Measurements from ENCODE around the gene ZNF628.

Gene ZNF628

DNA sequence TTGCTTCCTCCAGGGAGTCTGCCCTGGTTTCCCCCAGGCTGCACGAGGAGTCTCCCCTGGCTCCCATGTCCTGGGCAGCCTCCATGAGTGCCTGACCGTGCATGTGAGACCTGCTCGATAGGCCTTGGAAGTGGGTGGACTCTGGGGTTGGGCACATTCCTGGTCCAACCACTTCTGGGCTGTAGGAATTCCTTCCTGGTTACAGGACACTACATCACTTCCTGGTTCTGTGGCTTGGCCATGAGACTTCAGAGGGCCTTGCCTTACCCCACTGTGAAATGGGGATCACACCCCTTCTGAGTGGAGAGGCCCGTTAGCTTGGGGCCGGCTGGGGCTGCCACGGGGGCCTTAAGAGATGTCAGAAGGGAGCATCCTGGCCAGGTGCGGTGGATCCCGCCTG, 4.0 kb upstream of the ZNF628 start:
- no peak overlapping the region for H3K4me3 ChIP-seq (replicated peaks; ENCODE audit: insufficient read depth, low read length)
- H3K27ac ChIP-seq (replicated peaks) = no peak overlapping the region
- TF ChIP-seq SPI1 (IDR thresholded peaks at IDR 0.05; ENCODE audit: borderline replicate concordance, low read depth) (no peak), GABPA (IDR thresholded peaks at IDR 0.05; ENCODE audit: low read depth) (no peak), POLR2AphosphoS5 (IDR thresholded peaks at IDR 0.05; ENCODE audit: low read depth) (no peak)
- TF ChIP-seq, protein P1, sequence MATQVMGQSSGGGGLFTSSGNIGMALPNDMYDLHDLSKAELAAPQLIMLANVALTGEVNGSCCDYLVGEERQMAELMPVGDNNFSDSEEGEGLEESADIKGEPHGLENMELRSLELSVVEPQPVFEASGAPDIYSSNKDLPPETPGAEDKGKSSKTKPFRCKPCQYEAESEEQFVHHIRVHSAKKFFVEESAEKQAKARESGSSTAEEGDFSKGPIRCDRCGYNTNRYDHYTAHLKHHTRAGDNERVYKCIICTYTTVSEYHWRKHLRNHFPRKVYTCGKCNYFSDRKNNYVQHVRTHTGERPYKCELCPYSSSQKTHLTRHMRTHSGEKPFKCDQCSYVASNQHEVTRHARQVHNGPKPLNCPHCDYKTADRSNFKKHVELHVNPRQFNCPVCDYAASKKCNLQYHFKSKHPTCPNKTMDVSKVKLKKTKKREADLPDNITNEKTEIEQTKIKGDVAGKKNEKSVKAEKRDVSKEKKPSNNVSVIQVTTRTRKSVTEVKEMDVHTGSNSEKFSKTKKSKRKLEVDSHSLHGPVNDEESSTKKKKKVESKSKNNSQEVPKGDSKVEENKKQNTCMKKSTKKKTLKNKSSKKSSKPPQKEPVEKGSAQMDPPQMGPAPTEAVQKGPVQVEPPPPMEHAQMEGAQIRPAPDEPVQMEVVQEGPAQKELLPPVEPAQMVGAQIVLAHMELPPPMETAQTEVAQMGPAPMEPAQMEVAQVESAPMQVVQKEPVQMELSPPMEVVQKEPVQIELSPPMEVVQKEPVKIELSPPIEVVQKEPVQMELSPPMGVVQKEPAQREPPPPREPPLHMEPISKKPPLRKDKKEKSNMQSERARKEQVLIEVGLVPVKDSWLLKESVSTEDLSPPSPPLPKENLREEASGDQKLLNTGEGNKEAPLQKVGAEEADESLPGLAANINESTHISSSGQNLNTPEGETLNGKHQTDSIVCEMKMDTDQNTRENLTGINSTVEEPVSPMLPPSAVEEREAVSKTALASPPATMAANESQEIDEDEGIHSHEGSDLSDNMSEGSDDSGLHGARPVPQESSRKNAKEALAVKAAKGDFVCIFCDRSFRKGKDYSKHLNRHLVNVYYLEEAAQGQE (IDR thresholded peaks at IDR 0.05; ENCODE audit: insufficient replicate concordance, low read depth) = no peak
- TF ChIP-seq, protein P2, sequence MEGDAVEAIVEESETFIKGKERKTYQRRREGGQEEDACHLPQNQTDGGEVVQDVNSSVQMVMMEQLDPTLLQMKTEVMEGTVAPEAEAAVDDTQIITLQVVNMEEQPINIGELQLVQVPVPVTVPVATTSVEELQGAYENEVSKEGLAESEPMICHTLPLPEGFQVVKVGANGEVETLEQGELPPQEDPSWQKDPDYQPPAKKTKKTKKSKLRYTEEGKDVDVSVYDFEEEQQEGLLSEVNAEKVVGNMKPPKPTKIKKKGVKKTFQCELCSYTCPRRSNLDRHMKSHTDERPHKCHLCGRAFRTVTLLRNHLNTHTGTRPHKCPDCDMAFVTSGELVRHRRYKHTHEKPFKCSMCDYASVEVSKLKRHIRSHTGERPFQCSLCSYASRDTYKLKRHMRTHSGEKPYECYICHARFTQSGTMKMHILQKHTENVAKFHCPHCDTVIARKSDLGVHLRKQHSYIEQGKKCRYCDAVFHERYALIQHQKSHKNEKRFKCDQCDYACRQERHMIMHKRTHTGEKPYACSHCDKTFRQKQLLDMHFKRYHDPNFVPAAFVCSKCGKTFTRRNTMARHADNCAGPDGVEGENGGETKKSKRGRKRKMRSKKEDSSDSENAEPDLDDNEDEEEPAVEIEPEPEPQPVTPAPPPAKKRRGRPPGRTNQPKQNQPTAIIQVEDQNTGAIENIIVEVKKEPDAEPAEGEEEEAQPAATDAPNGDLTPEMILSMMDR (IDR thresholded peaks at IDR 0.05; ENCODE audit: insufficient read depth, low read length) = no peak
- H3K27me3 ChIP-seq (ENCODE audit: insufficient read depth, poor library complexity, severe bottlenecking) = no peaks in the 10 kb centered on the region
- DNase-seq (ENCODE audit: low read depth in 1 of 2, low spot score in 1 of 2) = no peak

DNA sequence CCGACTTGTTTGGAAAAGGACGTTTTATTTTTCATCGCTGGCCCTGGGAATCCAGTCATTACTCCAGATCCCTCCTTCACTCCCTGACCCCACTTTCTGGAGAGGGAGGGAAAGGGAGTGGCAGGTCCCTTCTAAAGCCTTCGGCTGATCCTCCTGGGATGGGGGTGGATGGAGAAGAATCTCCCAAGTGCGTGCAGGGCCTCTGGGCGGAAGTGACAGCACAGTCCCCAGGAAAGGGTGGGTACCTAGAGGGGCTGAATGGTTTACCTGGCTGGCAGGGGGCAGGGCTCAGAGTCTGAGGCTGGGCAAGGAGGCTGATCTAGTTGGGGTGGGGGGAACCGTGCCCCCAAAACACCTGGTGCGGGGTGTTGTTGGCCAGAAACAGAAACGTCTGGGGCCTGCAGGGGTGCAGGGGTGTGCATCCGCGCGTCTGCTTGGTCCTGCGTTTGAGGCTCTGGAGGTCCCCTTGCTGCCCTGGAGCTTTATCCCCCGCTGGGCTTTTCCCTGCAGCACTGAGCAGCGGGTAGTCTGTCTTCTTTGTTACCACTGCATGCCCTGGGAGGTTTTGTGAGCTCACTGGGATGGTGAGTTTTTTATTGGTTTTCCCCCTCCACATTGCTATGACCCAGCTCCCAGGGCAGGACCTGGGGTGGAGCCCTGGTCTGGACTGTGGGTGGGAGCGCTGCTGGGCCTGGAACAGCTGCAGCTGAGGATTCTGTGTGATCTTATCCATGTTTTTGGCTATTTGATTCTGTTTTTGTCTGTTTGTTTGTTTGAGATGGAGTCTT, 3.0 kb upstream of the ZNF628 start:
- TF ChIP-seq, protein P1 (IDR thresholded peaks at IDR 0.05; ENCODE audit: insufficient replicate concordance, low read depth) = no peak
- Histone ChIP-seq H3K4me3 (replicated peaks; ENCODE audit: insufficient read depth, low read length) (no peak overlapping the region), H3K27ac (replicated peaks) (no peak overlapping the region), H3K27me3 (ENCODE audit: insufficient read depth, poor library complexity, severe bottlenecking) (no peaks in the 10 kb centered on the region)
- no peak for DNase-seq (ENCODE audit: low read depth in 1 of 2, low spot score in 1 of 2)

DNA sequence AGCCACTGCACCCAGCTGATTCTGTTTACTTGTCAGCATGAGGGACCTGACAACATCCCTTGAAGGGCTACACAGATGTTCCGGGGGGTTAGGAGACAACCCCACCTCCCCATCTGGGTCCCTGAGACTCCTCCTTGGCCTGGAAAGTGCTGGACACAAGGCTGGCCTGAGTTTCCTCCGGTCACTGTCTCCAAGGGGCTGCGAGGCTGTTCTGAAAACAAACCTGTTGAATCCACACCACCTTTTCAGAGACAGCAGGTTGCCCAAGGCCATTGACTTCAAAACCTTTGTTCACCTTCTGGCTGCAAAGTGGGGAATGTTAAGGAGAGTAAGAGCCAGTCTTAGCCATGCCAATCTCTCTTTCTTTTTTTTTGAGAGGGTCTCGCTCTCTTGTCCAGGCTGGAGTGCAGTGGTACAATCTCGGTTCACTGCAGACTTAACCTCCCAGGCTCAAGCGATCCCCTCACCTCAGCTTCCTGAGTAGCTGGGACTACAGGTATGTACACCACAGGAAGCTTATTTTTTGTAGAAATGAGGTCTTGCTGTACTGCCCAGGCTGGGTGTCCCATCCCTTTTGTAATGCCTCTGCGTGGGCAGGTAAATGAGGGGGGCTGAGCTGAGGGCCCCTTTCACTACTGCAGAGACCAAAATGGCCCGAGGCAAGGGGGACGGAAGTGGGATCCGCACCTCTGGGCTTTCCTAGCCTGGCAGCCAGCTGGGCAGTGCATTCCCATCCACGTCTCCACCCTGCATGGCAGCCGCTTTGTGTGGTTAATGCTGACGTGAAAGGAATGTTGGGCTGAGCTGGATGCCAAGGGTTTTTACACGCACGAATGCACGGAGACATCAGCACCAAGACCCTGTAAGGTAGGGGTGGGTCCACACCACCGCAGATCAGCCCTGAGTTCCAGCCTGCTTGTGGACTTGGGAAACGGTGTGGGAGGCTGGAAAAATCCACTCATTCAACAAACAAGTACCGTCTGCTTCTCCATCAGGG, 1.9 kb upstream of the ZNF628 start:
- Histone ChIP-seq H3K27me3 (ENCODE audit: insufficient read depth, poor library complexity, severe bottlenecking) (no peaks in the 10 kb centered on the region), H3K4me3 (replicated peaks; ENCODE audit: insufficient read depth, low read length) (no peak overlapping the region), H3K27ac (replicated peaks) (no peak overlapping the region)
- DNase-seq (ENCODE audit: low read depth in 1 of 2, low spot score in 1 of 2) = no peak
- TF ChIP-seq GABPA (IDR thresholded peaks at IDR 0.05; ENCODE audit: low read depth) (no peak), POLR2AphosphoS5 (IDR thresholded peaks at IDR 0.05; ENCODE audit: low read depth) (no peak), SPI1 (IDR thresholded peaks at IDR 0.05; ENCODE audit: borderline replicate concordance, low read depth) (no peak)
- TF ChIP-seq, protein P1 (IDR thresholded peaks at IDR 0.05; ENCODE audit: insufficient replicate concordance, low read depth) = no peak
- TF ChIP-seq, protein P2 (IDR thresholded peaks at IDR 0.05; ENCODE audit: insufficient read depth, low read length) = no peak

Data from HL-60 (cell line).